ENCODE results near the gene BMF. TPM values are rescaled to one million over a fixed set of nuclear protein-coding genes. Genes with fewer than 3 reads are reported as not detected.

Gene BMF
- total and polyA plus RNA-seq, 2 of the 4 experiments (the other 2 are of a cell fraction): 2.4 to 2.9 TPM

- WGBS, 2 experiments (ENCODE audit: extremely low coverage in 2 of 2, insufficient read length in 1 of 2): no CpG with 5 or more reads among the region's 13 CpGs
- CTCF ChIA-PET: interaction anchor here (0.6 to 1.4 kb wide), 7 partner anchors 13 to 185 kb away, joined by 3 to 4 read pairs (median 3); no protein-coding TSS in a partner anchor
These were observed 8.3 kb downstream of the BMF start for GRCh38 chr15:40100123-40100946.

More at GRCh38 chr15:40100123-40100946, 8.3 kb downstream of the BMF start:
- H3K27ac ChIP-seq (ENCODE audit: insufficient read depth, low read length): peak overlapping the region; percentile 80
- peak overlapping the region; percentile 89 for H2AK9ac ChIP-seq (replicated peaks; ENCODE audit: low read depth, low read length, poor library complexity)
- H2AK5ac ChIP-seq (ENCODE audit: low read depth, low read length): peak overlapping the region; percentile 97
- H2BK5ac ChIP-seq (ENCODE audit: low read depth, low read length, poor library complexity, severe bottlenecking): peak overlapping the region; percentile 60
- peak overlapping the region; percentile 94 for H2BK20ac ChIP-seq (ENCODE audit: low read depth, low read length)
- BruUV-seq (replicated peaks): no TSS peak
- H2BK120ac ChIP-seq (ENCODE audit: low read depth, low read length): peak overlapping the region; percentile 99
- peak overlapping the region; percentile 76 for H4K5ac ChIP-seq (ENCODE audit: low read depth, low read length)
- peak overlapping the region; percentile 85 for H3K56ac ChIP-seq (ENCODE audit: extremely low read depth, insufficient read depth, low read length)
- peak overlapping the region; percentile 31 for H3K4me2 ChIP-seq (ENCODE audit: low read depth, low read length)
- no peak for TF ChIP-seq CEBPB (IDR thresholded peaks at IDR 0.05; ENCODE audit: low read depth, low read length)
- TF ChIP-seq MAZ (IDR thresholded peaks at IDR 0.05; ENCODE audit: borderline replicate concordance, low read depth, low read length): 0 out of 2 replicates have a peak, but pooled peaks have one; percentile 18
- no peak for TF ChIP-seq CHD1 (IDR thresholded peaks at IDR 0.05; ENCODE audit: low read depth, low read length)
- TF ChIP-seq MXI1 (IDR thresholded peaks at IDR 0.05; ENCODE audit: borderline replicate concordance, low read depth, low read length): no peak
- TF ChIP-seq BHLHE40 (IDR thresholded peaks at IDR 0.05; ENCODE audit: low read depth, low read length): peak; percentile 34; the same call in 1 of the 2 replicates
- TF ChIP-seq RFX5 (IDR thresholded peaks at IDR 0.05; ENCODE audit: low read depth, low read length): no peak
- no peak overlapping the region for H3K4me3 ChIP-seq (ENCODE audit: insufficient read depth, low read depth, low read length)
- intact Hi-C loops (cut with micrococcal nuclease) (loop anchor here (10.0 kb wide), 1 partner anchor 316 kb away; the partner anchor contains the start of gene FSIP1), dilution Hi-C loops (cut with HindIII; ENCODE audit: low sequenced_read_pairs, unreplicated experiment) (no loop called here), in situ Hi-C loops (cut with MboI; ENCODE audit: low sequenced_read_pairs) (no loop called here)
- H3K9ac ChIP-seq (ENCODE audit: low read depth, low read length): peak overlapping the region; percentile 5
- no peaks in the 10 kb centered on the region for H3K9me3 ChIP-seq (ENCODE audit: control insufficient read depth, insufficient read depth, low read length)
- H4K8ac ChIP-seq (ENCODE audit: low read depth in 2 of 2, low read length in 2 of 2): peak overlapping the region; percentile 55 to 98; a peak in 2 of 4 replicates
- H2BK15ac ChIP-seq (ENCODE audit: low read depth, low read length): peak overlapping the region; percentile 96; the same call in 2 of the 3 replicates
- peak overlapping the region; percentile 79 for H3K18ac ChIP-seq (ENCODE audit: low read depth, low read length)
- H2AFZ ChIP-seq (replicated peaks; ENCODE audit: low read length, poor library complexity): peak overlapping the region; percentile 84
- H3K4me1 ChIP-seq (ENCODE audit: control insufficient read depth, insufficient read depth, low read length): peaks cover 68% of the 10 kb centered on the region
- H3K9me1 ChIP-seq (ENCODE audit: insufficient read depth, low read length): peaks cover 73% of the 10 kb centered on the region
- POLR2A ChIA-PET (ENCODE audit: unreplicated experiment): interaction anchor here (0.6 to 1.2 kb wide), 2 partner anchors 19 to 342 kb away, joined by 5 to 14 read pairs; no protein-coding TSS in a partner anchor
- H3K36me3 ChIP-seq (ENCODE audit: control insufficient read depth, insufficient read depth, low read length): no peaks in the 10 kb centered on the region; the same call in 1 of the 2 replicates
- H3K14ac ChIP-seq (replicated peaks; ENCODE audit: low read depth, low read length): peak overlapping the region; percentile 93
- H3K4ac ChIP-seq (ENCODE audit: low read depth, low read length): peak overlapping the region; percentile 98
- H4K20me1 ChIP-seq (ENCODE audit: insufficient read depth, low read length): no peaks in the 10 kb centered on the region
- H4K91ac ChIP-seq (ENCODE audit: insufficient read depth, low read depth, low read length): peak overlapping the region; percentile 95
- peaks cover 7 to 79% of the 10 kb centered on the region in 2 experiments; a peak in 3 of 4 replicates for H3K79me1 ChIP-seq (ENCODE audit: low read depth in 1 of 2, low read length in 2 of 2)
- DNase-seq (peak; percentile 66), ATAC-seq (ENCODE audit: low read depth) (no peak; the same call in 1 of the 2 replicates)
- no peaks in the 10 kb centered on the region for H3K27me3 ChIP-seq (ENCODE audit: control insufficient read depth, insufficient read depth, low read length)
- H3K23ac ChIP-seq (ENCODE audit: low read depth, low read length): peak overlapping the region; percentile 91
